ENCODE results near the gene PRKACB. TPM values are rescaled to one million over a fixed set of nuclear protein-coding genes. Genes with fewer than 3 reads are reported as not detected.

Gene PRKACB
- total and polyA plus RNA-seq, 11 donors = 8.7 to 52.3 (median 39.0) TPM

DNA sequence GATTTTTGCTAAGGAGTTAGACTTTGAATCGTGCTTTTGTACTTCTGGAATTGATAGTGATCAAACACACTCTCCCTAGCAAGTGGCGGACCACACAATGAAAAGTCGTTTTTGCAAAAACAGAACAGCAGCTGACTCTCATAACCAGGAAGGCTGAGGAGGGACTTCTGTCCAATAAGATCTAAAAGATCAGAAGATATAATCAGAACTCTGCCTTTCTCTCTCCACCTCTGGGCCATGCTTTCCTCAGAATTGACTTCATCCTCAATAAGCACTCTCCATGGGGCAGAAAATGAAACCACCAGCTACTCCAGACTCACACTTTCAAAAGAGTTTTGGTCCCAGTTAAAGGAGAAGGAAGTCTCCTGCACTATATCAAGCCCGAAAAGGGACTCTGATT lies 102.1 kb downstream of the PRKACB start:
- 58 to 70% (median 64%) methylated on average over 4 of the region's 4 CpGs for WGBS, 4 donors
- H3K27me3 ChIP-seq = no peaks in the 10 kb centered on the region
- no peak for ATAC-seq
- TF ChIP-seq, protein P1, sequence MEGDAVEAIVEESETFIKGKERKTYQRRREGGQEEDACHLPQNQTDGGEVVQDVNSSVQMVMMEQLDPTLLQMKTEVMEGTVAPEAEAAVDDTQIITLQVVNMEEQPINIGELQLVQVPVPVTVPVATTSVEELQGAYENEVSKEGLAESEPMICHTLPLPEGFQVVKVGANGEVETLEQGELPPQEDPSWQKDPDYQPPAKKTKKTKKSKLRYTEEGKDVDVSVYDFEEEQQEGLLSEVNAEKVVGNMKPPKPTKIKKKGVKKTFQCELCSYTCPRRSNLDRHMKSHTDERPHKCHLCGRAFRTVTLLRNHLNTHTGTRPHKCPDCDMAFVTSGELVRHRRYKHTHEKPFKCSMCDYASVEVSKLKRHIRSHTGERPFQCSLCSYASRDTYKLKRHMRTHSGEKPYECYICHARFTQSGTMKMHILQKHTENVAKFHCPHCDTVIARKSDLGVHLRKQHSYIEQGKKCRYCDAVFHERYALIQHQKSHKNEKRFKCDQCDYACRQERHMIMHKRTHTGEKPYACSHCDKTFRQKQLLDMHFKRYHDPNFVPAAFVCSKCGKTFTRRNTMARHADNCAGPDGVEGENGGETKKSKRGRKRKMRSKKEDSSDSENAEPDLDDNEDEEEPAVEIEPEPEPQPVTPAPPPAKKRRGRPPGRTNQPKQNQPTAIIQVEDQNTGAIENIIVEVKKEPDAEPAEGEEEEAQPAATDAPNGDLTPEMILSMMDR (IDR thresholded peaks at IDR 0.05) = no peak
- no peak for TF ChIP-seq POLR2A (IDR thresholded peaks at IDR 0.05)
- no peak for DNase-seq
- H3K4me3 ChIP-seq = no peak overlapping the region
- intact Hi-C loops (cut with DNase I) = no loop called here
- peaks cover 0 to 25% (median 5%) of the 10 kb centered on the region in 12 donors for H3K9me3 ChIP-seq
- no peaks in the 10 kb centered on the region for H3K36me3 ChIP-seq
- no peaks in the 10 kb centered on the region for H3K4me1 ChIP-seq
- no peak overlapping the region for H3K27ac ChIP-seq

- DNase-seq (no peak), ATAC-seq (no peak)
- Histone ChIP-seq H3K4me1 (no peaks in the 10 kb centered on the region), H3K36me3 (no peaks in the 10 kb centered on the region), H3K27ac (no peak overlapping the region), H3K4me3 (no peak overlapping the region), H3K9me3 (peaks cover 0 to 26% (median 6%) of the 10 kb centered on the region in 12 donors), H3K27me3 (no peaks in the 10 kb centered on the region)
- intact Hi-C loops (cut with DNase I) = no loop called here
- WGBS, 4 donors = 89 to 95% (median 93%) methylated on average over 11 of the region's 11 CpGs
- no peak for TF ChIP-seq POLR2A (IDR thresholded peaks at IDR 0.05)
- TF ChIP-seq, protein P1 (IDR thresholded peaks at IDR 0.05) = no peak
Observed at GRCh38 chr1:84247425-84248220, 103.6 kb downstream of the PRKACB start.

DNA sequence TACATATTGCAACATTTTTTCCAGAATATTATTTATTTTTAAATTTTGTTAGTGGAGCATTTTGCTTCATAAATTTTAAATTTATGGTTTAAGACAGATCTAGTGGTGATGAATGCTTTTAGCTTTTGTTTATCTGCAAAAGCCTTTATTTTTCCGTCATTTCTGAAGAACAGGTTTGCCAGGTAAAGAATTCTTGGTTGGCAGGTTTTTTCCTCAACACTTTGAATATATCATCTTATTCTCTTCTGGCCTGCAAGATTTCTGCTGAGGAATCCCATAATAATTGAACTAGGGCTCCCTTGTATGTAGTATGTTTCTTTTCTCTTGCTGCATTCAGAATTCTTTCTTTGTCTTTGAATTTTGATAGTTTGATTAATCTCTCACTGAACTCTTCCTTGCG lies 106.6 kb downstream of the PRKACB start:
- Histone ChIP-seq H3K27me3 (no peaks in the 10 kb centered on the region), H3K9me3 (peaks cover 0 to 16% (median 4%) of the 10 kb centered on the region in 12 donors), H3K4me3 (no peak overlapping the region), H3K27ac (no peak overlapping the region), H3K36me3 (no peaks in the 10 kb centered on the region), H3K4me1 (peaks cover 0 to 14% (median 0%) of the 10 kb centered on the region in 12 donors)
- DNase-seq (no peak), ATAC-seq (no peak)
- WGBS, 4 donors = 94 to 98% (median 95%) methylated on average over 2 of the region's 2 CpGs
- TF ChIP-seq, protein P1 (IDR thresholded peaks at IDR 0.05) = no peak
- no peak for TF ChIP-seq POLR2A (IDR thresholded peaks at IDR 0.05)
- intact Hi-C loops (cut with DNase I) = no loop called here

GRCh38 chr1:84253036-84253435 lies 109.0 kb downstream of the PRKACB start:
- Histone ChIP-seq H3K4me1 (peaks cover 0 to 14% (median 0%) of the 10 kb centered on the region in 12 donors), H3K9me3 (peaks cover 0 to 16% (median 4%) of the 10 kb centered on the region in 12 donors), H3K27me3 (no peaks in the 10 kb centered on the region), H3K27ac (no peak overlapping the region), H3K36me3 (no peaks in the 10 kb centered on the region), H3K4me3 (no peak overlapping the region)
- 30 to 50% (median 41%) methylated on average over 2 of the region's 2 CpGs for WGBS, 4 donors
- TF ChIP-seq, protein P1 (IDR thresholded peaks at IDR 0.05) = no peak
- no peak for TF ChIP-seq POLR2A (IDR thresholded peaks at IDR 0.05)
- ATAC-seq = no peak
- DNase-seq = no peak
- intact Hi-C loops (cut with DNase I) = no loop called here
